Right lobe of liver (tissue), 4 donors: ENCODE data around the gene TBX21.

Experiments used
- POLR2A ChIP-seq: fragments of 450-650 bp; IDR thresholded peaks from one replicate; pipeline ENCODE4 v1.6.1; 2017; ENCODE audit warnings: antibody characterized with exemption, mild to moderate bottlenecking
- TF ChIP-seq, protein P1 (sequence below), 4 donors: fragments of 200-600 bp in 3 of 4; fragments of 450-650 bp in 1 of 4; IDR thresholded peaks; one replicate each; pipeline versions ENCODE4 v1.5.1 to v1.8.0; 2016 to 2022; ENCODE audit warnings: antibody characterized with exemption in 4 of 4, mild to moderate bottlenecking in 2 of 4
- donor health status: DM: no; HTN: no; CAD: no.
- donor health status: DM: no; HTN: no; CAD: no.
- donor health status: DM: no; HTN: yes; CAD: no.

DNA sequence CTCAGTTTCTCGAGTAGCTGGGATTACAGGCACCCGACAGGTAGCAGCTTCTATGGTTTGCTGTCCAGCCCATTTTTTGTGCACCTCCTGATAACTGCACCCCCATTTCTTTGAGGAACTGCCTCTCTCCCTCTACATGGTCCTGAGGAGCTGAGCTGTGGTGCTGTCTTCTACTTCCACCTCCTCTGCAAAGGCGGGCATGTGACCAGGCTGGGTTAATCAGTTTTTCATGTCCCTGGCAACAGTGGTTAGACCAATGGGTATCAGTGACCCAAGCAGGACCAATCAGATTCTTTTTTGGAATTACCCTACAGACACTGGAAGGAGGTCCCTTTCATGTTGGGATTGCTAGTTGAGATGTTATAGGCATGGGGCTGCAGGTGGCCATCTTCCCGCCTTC lies 41.3 kb downstream of the TBX21 start:
- TF ChIP-seq, protein P1, sequence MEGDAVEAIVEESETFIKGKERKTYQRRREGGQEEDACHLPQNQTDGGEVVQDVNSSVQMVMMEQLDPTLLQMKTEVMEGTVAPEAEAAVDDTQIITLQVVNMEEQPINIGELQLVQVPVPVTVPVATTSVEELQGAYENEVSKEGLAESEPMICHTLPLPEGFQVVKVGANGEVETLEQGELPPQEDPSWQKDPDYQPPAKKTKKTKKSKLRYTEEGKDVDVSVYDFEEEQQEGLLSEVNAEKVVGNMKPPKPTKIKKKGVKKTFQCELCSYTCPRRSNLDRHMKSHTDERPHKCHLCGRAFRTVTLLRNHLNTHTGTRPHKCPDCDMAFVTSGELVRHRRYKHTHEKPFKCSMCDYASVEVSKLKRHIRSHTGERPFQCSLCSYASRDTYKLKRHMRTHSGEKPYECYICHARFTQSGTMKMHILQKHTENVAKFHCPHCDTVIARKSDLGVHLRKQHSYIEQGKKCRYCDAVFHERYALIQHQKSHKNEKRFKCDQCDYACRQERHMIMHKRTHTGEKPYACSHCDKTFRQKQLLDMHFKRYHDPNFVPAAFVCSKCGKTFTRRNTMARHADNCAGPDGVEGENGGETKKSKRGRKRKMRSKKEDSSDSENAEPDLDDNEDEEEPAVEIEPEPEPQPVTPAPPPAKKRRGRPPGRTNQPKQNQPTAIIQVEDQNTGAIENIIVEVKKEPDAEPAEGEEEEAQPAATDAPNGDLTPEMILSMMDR (IDR thresholded peaks at IDR 0.05): no peak
- no peak for TF ChIP-seq POLR2A
